ENCODE results near the gene ZNF580. TPM values are rescaled to one million over a fixed set of nuclear protein-coding genes. Genes with fewer than 3 reads are reported as not detected.

ZNF580 gene
- total and polyA plus RNA-seq, 9 of the 15 experiments (the other 6 are each of a cell fraction or from before 2014, with no cell fraction given), result 2.3 to 47.4 (median 6.0) TPM

- TF ChIP-seq ZNF407 (IDR thresholded peaks at IDR 0.05; ENCODE audit: low read depth), result no peak
- TF ChIP-seq MYBL2 (IDR thresholded peaks at IDR 0.05; ENCODE audit: low read depth), result no peak
- no peak for TF ChIP-seq MYBL2 (CRISPR knock-in tag; IDR thresholded peaks at IDR 0.05; ENCODE audit: borderline replicate concordance)
- TF ChIP-seq RBM34 (IDR thresholded peaks at IDR 0.05; ENCODE audit: borderline replicate concordance, insufficient read depth, low read length), result no peak
- TF ChIP-seq, protein P1, sequence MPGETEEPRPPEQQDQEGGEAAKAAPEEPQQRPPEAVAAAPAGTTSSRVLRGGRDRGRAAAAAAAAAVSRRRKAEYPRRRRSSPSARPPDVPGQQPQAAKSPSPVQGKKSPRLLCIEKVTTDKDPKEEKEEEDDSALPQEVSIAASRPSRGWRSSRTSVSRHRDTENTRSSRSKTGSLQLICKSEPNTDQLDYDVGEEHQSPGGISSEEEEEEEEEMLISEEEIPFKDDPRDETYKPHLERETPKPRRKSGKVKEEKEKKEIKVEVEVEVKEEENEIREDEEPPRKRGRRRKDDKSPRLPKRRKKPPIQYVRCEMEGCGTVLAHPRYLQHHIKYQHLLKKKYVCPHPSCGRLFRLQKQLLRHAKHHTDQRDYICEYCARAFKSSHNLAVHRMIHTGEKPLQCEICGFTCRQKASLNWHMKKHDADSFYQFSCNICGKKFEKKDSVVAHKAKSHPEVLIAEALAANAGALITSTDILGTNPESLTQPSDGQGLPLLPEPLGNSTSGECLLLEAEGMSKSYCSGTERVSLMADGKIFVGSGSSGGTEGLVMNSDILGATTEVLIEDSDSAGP (CRISPR knock-in tag; IDR thresholded peaks at IDR 0.05), result peak; percentile 87
- peak; percentile 37 for TF ChIP-seq U2AF1 (optimal IDR thresholded peaks at IDR 0.05; ENCODE audit: low read depth, low read length)
- peak; percentile 67 for TF ChIP-seq SAP30 (IDR thresholded peaks at IDR 0.05; ENCODE audit: borderline replicate concordance, insufficient read depth, low read depth, low read length, poor library complexity, severe bottlenecking)
- no peak for TF ChIP-seq GATAD2B (IDR thresholded peaks at IDR 0.05; ENCODE audit: borderline replicate concordance)
- TF ChIP-seq RBBP5 (IDR thresholded peaks at IDR 0.05; ENCODE audit: borderline replicate concordance, insufficient read depth, low read length, poor library complexity, severe bottlenecking), result peak; percentile 50
- no peak for TF ChIP-seq PRDM10 (IDR thresholded peaks at IDR 0.05; ENCODE audit: partially characterized antibody)
Measured at GRCh38 chr19:55598719-55599467, 41.9 kb upstream of the ZNF580 start (continued).
